Cerebellar cortex (tissue), 1 donor: ENCODE measurements around the gene CELF3.

Experiments
- DNase-seq: peaks from one replicate; pipeline ENCODE4 v3.0.0-alpha.2; 2015; ENCODE audit warnings: low spot score

The CELF3 gene

DNA sequence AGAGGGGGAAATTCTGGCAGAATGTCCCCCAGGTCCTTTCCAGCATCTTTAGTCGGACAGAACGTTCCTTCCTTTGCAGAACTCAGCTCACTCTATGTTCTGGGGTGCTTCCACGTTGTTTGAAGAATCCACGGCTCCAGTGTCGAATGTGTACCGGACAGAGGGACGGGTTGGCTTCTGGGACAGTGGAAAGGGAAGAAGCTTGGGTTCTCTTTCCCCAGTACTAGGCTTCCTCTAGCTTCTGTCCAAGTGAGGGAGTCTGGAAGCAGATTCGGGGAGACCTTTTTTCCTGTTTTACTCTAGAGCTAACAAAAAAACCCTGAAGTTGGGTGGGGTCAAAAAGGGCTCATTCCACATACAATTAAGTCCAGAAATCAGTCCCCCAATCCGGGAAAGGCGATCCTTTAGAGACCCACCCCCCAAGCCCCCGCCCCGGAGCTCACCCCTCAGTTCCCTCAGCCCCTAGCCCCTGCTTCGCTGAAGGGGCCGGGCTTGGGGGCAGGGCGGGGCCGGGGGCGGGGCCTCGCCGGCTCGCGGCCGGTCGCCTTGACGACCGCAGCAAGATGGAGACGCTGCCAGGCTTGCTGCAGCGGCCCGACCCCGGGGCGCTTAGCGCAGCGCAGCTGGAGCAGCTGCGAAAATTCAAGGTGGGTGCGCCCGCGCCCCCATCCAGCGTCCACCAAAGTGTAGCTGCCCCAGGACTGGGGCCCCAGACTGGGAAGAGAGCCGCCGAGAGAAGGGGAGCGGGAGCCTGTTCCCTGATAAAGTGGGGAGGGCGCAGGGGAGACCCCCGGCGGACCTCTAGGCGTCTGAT, 4.6 kb upstream of the CELF3 start, which contains the start of gene RIIAD1:
TSS of gene RIIAD1 (plus strand) at position 549 of the 814 bp plus-strand sequence. CDS start at position 564, 15 bp downstream.
- peak; percentile 42 for DNase-seq

DNA sequence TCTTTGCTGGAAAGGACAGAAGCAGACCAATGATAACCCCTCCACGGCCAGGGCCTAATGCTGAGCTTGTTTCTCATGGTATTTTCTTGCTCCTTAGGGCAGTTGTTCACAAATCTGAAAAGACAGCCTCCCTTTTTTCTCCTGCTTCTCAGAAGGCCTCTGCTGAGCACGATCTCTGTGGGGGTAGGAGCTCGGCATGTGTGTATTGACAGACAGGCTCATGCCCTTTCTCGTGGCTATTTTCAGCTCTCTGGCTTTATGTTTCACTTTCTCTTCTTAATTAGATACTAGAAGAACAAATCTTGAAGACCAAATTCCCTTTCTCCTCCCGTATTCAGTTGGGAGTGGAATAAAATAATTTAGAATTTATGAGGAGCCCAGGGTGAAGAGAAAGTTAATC, 4.0 kb upstream of the CELF3 start:
- peak; percentile 39 for DNase-seq

DNA sequence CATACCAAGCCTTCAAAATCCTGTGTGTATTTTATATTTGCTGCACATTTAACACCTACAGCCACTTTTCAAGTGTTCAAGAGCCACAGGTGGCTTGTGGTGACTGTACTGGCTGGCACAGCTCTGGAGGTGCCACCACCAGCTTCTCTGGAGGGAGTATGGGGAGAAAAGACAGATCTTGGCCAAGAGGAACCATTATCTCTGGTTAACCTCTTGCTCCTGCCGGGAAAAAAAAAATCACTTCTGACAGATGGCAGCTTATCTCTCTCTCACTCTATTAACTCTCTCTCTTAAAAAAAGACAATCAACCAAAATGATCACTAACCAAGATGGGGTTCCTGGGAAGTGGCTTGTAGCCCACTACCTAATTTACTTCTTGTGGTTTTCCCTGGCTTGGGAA, 3.5 kb upstream of the CELF3 start:
- DNase-seq, result no peak

DNA sequence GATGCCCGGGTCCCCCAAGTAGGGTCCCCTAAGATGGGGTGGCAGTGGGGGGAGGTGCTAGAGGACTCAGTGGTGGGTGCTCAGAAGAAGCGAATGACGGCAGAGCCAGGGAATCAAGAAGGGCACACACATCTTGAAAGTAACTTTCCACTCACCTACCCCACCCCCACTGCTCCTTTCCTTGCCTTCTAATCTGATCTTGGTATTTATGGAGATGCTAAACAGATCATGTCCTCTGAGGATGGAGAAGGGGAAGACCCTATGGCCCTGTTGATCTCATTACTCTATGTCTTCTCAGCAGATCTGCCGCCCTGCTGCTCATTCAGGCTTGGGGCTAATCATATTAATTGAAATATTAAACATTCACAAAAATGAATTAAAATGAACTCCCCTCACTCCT, 2.1 kb upstream of the CELF3 start:
- DNase-seq, result no peak

DNA sequence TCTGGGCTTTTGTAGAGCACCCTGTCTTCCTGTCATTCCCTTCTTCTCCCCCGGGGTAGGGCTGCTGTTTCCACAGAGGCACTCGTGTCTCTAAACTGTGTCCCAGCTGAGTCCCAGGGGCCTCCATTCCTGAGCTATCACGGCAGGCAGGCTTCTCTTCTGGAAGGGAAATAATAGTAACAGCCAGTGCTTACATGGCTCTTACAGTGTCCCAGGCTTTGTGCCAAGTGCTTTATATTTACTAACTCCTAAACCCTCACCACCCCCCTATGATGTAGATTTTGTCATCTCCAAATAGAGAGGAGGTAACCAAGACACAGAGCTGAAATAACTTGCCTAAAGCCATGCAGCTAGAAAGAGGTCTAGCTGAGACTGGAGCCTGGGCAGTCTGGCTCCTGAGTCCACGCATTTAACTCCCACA, 1.4 kb upstream of the CELF3 start:
- DNase-seq, result peak; percentile 43

DNA sequence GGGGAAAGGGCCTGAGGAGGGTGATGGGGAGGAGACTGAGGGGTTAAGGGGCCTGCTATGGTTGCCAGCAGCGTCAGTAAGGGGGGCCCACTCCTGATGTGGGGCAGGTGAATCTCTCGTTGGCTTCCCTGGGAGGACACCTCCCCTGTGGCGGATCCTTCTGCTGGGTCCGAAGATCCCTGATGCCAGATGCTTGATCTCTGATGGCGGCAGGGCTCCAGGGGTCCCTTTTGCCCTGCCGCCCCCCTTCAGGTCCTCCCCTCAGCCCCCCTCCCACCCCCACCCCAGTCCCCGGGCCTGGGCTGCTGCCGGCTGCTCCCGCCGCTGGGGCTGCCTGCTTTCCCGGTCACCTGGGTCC, 219 bp downstream of the CELF3 start:
- DNase-seq, result no peak

DNA sequence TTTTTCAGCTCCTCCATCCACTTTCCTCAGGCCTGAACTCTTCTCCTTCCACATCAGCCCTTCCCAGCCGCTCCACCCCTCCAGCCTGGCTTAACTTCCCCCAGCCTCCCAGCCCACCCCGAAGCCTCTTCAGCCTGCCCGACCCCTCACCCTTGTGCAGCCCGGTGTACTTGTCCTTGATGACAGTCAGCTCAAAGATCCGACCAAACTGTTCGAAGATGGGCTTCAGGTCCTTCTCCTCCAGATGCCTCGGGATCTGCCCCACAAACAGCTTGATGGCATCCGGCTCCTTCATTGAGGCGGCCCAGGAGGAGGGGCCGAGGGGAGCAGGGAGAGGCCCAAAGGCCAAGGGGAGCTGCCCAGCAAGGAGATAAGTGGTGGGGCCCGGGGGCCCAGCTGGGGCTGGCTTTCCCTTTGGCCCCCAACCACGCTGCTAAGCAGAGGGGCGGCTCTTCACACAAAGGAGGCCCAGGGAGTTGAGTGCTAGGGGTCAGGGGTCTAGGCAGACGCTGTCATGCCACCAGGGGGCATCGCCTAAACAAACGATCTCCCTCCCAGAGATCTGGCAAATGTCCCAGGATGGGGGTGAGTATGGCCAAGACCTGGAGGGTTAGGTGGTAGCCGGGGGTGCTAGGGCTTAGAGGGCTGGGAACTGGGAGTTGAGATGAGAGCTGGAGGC, 738 bp downstream of the CELF3 start:
- peak; percentile 49 for DNase-seq

DNA sequence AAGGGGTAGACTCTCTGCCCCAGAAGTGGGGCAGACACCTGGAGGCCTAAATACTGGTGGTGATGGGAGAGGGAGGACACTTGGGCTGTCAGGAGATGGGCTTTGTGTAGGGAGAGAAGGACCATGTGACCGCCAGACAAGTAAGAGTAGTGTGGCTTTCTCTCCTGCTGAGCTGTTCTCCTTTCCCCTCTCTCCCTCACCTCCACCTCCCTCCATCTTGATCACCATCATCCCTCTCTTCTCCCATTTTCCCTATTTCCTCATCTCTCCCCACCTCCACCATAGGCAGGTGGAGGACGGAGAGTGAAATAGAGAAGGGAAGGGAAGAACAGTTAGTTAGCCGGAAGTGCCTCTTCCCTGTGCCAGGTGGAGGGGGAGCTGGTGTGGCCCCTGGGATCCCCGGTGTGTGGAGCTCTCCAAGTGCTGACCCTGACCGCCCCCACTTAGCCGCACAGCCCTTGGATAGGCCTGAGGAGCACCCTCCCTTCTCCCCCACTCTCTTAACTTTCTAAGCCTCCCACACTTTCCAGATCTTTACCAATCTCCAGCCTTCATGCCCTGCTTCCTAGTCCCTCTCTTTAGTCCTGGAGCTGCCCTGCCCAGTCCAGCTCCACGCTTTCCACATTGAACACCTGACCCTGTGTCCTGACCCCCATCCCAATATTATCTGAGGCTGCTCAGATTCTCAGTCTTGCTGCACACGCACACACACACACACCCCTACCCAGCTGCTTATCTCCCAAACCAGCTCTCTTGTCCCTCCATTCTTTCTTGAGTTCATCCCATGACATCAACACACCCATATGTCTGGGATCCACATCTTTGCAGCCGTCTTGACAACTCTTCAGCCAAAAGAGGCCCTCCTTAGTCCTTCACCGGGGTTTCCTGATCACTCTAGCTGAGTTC, 1.5 kb downstream of the CELF3 start:
- no peak for DNase-seq

DNA sequence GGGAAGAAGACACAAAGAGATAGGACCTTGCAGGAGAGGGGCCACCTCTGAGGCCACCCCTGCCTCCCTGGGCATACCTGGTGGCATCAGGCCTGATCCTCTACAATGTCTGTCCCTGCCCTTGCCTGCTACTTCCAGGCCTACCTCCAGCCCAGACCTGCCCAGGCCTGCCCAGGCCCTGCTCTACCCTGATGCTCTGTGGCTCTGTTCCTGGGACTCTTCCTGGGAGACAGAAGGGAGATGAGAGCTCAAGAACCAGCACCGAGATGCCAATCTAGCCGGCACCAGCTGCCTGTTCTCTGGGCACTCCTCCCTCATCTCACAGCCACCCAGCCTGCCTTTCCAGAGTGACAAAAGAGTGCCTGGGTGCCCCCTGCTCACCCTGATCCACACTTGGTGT, 2.7 kb downstream of the CELF3 start:
- no peak for DNase-seq

DNA sequence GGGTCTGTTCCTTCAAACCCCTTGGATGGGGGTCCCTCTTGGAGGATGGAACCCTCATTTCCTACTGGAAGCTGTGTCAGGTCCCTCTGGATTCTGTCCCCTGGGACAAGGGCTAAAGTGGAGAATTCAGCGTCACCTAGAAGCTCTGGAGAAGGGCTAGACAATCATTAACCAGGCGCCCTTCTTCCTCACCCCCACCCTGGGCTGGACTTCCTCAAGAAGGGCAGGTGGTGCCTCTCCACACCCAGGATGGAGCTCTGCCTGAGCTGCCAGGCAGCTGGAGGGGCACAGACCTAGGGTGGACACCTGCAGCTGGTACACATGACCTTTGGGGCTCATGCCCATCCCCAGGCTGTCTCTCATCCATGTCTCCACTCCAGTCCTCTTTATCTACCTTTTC, 3.6 kb downstream of the CELF3 start:
- DNase-seq, result no peak

DNA sequence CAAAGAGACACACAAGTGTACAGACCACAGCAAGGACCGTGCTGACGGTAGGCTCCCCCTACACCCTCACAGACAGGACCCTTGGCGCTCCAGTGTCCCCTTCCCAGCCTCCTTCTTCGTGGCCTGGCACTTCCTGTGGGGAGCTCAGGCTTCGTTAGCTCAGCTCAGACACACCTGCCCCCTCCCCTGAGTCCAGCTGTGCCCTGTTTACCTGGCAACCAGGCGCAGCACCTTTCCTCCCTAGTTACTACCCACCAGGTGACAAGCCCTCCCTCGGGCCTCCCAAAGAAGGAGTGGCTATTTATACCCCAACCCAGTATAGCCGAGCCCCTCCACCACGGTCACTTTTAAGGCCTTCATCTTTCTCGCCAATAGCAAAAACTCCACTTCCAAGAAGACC, 4.7 kb downstream of the CELF3 start:
- DNase-seq, result no peak

DNA sequence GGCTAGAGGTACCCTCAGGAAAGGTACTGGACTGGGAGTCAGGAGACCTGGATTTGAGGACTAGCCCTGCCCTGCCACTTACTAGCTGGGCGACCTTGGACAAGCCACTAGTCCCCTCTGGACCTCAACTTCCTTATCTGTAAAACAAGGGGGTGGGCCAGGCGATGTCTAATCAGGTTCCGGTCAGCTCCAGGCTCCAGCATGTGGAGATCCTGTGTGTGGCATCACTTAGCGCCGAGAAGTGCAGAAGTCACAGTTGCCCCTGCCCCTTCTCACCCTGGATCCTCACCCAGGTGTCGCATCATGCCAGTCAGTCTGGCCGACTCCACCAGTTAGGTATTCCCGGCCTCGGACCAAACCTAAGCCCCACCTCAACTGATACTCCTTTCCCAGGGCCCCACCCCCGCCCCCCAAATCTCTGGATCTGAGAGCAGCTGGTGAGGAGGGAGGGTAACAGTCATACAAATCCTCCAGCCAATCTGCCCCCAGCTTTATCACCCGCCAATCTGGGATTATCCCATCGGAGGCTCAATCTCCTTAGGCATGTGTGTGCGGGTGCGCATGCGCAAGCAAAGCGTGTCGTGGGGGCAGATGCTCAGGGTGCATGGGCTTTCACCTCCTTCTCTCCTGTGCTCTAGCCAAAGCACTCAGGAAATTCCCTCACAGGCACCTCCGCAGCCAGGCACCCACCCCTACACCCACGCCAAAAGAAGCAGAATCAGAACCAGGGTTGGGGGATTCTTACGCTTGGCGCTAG, 5.4 kb downstream of the CELF3 start:
- DNase-seq, result peak; percentile 65

DNA sequence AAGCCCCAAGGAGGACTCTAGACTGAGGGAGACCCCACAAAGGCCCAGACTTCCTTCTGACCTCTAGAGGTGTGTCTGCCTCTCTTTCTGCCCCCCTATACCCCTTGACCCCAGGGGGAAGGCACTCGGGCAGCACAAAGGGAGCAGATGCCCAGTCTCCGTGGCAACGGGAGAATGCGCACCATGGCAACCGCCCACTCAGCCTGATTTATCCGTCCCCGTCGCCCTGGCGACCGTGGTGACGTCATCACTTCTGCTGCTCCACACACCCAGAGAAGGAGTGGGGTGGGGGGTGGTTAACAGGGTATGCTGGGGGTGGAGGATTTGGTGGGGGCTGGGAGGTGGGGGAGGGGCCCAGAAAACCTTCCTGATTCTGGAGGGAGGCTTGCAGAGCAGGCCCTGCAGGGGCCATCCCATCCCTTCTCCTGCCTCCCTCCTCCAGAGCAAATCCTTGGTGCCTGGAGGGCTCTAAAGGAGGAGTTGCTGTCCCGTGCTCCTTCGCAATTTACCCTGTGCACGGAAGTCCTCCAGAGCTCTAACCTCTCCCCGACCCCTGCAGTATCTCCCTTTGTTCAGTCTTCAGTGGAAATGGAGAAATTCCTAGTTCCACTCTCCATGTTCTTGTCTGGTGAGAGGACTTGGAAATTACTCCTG, 6.3 kb downstream of the CELF3 start:
- DNase-seq, result peak; percentile 88

DNA sequence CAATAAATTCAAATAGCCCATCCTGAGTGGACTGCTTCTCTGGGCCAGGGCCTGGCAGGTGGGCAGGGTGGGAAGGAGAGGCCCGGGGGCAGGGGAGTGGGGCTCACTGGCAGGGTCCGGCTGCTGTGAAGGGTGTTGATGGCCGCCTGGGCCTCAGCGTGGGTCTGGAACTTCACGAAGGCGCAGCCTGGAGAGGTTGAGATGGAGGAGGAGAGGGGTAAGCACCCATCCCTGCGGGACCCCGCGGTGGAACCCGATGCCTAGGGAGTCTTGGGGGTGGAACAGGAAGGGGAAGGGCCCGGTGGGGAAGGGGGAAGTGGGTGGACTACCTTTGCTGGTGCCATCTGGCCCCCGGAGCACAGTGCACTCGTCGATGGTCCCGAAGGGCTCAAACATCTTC, 7.7 kb downstream of the CELF3 start:
- DNase-seq, result no peak

DNA sequence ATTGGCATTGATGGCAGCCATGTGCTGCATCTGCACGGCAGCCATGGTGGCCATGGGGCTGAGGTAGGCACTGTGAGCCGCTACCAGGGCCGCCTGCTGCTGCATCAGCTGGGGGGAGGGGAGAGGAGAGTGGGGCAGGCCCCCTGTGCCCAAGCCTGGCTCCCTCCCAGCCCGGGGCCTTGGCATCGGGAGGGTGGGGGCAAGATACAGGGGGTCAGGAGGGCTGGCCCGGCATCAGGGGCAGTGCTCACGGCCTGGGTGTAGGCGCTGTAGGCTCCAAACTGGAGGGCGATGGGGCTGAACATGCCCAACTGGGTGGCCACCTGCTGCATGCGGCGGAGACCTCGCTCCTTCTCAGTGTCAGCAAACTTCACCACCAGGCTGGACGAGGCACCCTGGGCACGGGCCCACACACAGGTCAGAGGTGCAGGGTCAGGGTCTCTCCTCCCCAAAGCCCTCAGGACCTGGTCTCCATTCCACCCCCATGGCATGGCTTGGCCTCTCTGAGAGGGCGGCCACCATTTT, 9.0 kb downstream of the CELF3 start:
- DNase-seq, result no peak

DNA sequence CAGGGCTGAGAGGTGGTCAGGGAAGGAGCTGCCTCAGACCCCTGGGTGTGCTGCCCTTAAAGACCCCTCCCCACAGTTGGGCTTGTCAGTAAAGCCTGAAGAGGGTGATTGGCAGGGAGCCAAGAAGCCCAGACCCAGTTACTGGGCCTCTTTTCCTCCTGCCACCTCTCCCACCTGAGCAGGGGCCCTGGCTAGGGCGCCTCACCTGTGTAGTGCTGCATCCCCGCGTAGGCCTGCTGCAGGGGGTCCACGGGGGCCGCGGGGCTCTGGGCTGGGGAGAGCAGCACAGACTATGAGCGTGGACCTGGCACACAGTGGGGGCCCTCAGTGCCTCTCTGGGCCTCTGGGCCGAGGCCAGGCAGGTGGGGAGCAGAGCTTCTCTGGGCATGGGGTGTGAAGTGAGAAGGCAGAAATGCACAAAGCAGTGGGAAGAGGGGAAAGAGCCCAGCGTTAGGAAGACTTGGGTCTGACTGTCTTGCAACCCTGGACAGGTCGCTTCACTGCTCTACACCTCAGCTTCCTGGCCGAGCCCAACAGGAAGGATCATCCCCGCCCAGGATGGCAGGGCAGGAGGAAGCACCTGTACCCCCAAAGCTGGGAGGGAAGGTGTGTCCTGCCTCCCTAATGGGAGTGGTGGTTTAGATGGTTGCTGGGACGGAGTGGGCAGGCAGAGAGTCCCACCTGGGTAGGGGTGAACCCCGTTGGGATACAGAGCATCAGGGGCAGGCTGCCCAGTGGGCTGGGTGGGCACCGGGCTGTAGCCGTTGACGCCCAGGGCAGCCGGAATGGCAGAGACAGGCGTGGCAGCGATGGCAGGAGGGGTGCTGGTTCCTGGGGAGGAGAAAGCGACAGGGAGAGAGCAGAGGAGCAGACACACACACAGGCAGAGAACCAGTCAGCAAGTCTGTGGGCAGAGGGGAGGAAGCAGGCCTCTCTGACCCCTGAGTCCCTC, 9.9 kb downstream of the CELF3 start:
- no peak for DNase-seq

DNA sequence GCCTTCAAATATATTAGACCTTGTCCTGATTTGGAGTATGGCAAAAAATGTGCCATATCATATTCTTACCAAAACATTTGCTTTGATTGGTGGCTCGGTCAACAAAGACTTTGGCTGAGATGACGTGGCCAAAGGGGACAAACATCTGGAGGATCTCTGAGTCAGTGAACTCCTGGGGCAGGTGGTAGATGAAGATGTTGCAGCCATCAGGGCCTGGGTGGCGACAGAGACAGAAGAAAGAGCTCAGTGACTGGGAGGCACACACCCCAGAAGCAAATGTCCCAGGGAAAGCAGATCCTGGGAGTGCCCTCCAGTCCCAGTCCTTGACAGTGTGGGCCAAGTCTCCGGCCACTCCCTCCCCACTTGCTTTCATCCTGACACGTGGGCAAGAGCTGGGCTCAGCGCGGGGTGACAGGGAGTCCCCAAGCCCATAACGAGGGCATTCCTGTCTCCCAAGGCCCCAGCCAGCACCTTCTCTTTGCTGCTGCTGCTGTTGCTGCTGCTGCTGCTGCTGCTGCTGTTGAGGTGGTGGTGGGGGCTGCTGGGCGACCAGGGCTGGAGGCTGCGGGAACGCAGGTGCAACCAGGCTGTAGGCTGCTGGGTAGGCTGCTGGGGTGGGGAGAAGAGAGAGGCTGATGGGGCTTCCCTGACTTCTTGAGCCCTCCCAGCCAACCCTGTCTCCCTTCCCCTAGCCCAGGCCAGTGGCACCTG, 10.7 kb downstream of the CELF3 start:
- DNase-seq, result no peak

DNA sequence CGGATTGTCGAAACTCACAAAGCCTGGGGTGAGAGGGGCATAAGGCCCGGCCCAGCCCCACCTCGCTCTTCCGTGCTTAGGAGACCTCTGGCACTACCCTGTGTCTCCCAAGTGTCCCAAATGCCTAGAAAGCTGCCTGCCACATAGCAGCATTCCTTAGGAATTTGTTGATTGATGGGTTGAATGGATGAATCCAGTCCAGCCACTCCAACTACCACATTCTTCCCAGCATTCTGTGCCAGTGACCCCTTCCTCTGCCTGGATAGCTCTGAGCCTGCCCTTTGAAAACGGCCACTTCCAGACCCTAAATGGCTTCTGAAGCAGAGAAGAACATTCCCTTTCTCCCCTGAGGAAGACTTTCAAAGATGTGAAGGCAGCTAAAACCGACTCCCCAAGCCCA, 11.5 kb downstream of the CELF3 start:
- DNase-seq, result no peak

DNA sequence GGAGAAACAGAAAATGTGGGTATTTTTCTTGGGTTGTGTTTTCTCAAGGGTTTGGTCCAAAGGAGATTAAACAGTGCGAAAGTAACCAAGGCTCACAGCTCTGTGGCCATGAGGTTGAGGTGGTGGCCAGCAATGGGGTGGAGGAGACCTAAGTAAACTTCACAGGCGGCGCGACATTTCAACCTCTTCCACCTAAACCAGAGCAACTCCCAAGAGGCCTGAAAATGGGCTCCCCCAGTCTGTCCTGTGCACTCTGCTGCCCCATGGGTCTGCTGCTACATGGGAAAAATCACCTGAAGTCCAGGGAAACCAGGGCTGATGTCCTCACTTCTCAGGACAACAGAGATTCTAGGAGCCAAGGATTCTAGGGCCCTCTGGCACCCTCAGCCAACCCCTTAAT, 12.4 kb downstream of the CELF3 start:
- no peak for DNase-seq
